GM21367 (cell line): ENCODE data around the gene DDX39B.
"Not testable (repeated sequence)": the region's sequence is repeated elsewhere in the genome, so short reads cannot be mapped to it uniquely, and the experiment has no call there.

Experiments used
- ATAC-seq: cut with Tn5 transposase; IDR thresholded peaks from one replicate; pipeline ENCODE4 v1.9.1; 2021; ENCODE audit not compliant: unreplicated experiment

The DDX39B gene

DNA sequence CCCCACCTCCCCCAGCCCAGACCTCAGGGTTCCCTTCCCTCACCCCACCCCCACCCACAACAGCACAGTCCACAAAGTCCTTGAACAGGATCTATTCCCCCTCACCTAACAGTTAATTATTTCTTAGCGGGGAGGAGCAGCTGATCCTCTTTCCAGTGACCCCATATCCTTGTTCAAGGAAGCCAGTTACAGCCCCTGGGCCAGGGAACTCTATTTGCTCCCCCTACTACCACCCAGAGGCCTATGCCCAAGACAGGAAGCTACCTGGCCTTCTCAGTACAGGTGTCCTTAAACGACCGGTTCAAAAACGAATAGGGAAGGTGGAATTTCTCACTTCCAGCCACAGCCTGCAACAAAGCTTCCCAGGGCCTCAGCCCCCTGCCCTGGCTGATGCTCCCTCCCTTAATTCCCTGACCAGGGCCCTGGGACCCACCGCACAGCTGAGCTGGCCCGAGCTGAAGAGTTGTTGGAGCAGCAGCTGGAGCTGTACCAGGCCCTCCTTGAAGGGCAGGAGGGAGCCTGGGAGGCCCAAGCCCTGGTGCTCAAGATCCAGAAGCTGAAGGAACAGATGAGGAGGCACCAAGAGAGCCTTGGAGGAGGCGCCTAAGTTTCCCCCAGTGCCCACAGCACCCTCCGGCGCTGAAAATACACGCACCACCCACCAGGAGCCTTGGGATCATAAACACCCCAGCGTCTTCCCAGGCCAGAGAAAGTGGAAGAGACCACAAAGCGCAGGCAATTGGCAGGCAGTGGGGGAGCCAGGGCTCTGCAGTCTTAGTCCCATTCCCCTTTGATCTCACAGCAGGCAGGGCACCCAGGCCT, 12.3 kb downstream of the DDX39B start:
- ATAC-seq = no peak

- ATAC-seq = no peak
These were observed 12.9 kb downstream of the DDX39B start, which contains the start of gene MCCD1 for GRCh38 chr6:31528821-31529328. Gene MCCD1 (plus strand): TSS chr6:31528962. CDS start chr6:31529015, 53 bp downstream.

DNA sequence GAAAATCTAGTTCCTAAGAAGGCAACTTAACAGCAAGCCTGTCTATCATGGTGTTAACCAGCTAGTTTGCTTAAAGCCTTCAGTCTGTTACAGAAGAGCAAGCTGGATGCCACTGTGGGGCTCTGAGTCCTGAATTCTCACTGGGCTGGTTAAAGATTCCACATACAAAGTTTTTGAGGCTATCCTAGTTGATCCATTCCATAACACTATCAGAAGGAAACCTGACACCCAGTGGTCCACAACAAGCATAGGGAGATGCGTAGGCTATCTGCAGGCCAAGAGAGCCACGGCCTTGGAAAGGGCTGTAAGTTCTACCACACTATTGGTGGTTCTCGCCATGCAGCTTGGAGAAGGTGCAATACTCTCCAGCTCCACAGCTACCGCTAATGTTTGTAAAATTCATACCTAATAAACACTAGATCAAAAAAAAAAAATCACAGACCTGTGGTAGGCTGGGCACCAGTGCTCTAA, 13.5 kb downstream of the DDX39B start:
- ATAC-seq = no peak

DNA sequence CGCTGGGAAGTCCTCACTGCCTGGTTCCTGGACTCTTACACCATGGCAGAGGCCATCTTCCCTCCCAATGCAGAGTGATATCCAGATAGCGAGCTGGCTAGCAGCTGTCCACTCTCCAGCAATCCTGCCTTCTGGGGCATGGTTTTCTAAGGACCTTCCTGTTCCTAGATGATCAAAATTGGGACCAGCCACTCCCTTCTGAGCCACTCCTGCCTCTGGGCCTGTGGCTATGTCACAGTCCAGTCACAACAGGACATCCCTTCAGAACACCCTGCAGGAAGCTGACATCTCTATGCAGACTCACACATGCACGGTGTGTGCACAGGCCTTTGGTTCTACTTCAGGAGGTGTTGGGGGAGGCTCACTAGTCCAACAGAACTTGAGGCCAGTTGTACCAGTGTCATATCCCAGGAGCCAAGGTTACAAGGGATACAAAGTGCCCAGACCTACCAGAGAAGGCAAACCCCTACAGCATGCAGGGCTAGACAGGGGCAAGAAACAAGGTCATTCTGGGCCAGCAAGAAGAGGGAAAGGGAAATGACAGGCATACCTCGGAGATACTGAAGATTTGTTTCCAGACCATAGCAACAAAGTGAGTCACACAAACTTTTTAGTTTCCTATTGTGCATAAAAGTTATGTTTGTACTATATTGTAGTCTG, 15.7 kb downstream of the DDX39B start:
- ATAC-seq = no peak

GRCh38 chr6:31525553-31525931, 16.3 kb downstream of the DDX39B start:
- ATAC-seq = no peak

DNA sequence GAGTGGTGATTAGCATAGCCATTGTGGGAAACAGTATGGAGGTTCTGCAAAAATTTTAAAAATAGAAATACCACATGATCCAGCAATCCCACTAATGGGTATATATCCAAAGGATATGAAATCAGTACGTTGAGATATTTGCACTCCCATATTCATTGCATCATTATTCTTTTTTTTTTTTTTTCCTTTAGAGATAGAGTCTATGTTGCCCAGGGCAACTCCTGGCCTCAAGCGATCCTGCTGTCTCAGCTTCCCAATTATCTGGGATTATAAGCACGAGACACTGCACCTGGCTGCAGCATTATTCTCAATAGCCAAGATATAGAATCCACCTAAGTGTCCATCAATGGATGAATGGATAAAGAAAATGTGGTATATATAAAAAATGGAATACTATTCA, 20.0 kb downstream of the DDX39B start:
- ATAC-seq = no peak

DNA sequence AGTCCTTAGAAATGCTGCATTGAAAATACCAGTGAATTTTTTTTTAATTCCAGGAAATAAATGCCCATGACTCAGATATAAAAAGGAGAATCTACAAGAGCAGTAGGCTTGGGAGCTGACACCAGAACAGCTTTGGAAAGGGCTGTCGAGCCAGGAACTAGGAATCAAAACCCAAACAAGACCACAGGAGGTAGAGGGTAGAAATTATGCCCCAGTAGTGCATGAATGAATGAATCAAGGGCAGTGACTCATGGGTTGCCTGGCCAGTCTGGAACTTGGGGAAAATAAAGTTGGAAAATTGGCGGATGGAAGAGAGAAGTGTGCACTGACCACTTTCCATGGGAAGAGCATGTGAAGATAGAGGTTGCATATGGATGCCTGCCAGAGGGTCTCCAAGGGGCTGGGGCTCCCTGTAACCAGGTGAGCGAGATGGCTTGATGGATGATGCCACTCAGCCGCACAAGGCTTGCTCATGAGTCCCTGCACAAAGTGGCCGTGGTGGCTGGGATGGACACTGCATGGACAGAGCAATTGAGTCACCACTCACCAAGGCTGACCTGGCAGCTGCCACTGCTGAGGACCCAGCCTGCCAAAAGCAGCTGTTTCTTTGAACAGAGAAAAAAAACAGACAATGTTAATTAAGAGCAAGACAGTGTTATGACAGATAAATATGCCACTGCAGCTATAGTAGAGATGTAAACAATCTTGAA, 28.2 kb downstream of the DDX39B start:
- no peak for ATAC-seq

- ATAC-seq = no peak
These were observed 31.8 kb downstream of the DDX39B start for GRCh38 chr6:31510007-31510406.

DNA sequence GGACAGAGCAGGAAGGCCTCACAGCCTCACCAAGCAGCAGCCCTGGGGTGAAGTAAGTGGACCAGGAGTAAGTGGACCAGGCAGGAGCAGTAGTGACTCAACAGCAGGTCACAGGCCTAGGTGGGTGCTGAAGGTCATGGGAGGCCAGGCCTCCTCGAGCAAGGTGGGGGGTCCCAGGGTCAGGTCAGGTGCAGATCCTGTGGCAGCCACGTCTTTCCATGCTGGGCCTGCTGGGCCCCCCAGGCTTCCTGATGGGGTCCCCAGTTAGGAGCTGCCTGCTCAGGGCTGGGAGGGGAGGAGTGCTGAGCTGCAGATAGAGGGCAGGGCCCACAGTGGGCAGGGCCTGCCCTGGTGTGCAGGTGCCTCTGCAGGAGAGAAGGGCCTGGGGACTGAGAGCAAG, 32.8 kb downstream of the DDX39B start:
- not testable (repeated sequence) for ATAC-seq

DNA sequence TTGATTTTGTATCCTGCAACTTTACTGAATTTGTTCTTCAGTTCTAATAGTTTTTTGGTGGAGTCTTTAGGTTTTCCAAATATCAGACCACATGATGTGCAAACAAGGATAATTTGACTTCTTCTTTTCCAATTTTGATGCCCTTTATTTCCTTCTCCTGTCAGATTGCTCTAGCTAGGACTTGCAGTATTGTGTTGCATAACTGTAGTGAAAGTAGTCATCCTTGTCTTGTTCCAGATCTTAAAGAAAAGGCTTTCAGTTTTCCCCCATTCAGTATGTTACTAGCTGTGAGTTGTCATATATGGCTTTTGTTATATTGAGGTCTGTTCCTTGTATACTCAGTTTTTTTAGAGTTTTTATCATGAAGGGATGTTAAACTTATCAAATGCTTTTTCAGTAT, 39.2 kb downstream of the DDX39B start:
- no peak for ATAC-seq

DNA sequence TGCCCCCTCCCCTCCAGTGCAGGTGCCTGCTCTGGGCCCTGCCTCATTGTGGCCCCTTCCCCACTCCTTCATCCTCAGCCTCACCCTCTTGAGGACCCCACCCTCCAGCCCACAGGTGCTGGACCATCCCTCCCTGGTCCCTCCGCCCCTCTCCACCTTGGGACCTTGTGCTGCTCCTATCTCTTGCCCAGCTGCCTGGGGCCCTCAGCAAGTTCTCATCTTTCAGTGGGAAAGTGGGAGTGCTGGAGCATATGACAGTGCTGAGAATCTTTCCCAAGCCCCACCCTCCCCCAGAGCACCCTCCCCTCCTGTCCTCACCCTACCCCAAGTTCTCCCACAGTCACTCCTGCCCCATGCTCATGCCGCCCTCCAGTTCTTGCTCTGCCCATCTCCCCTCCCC, 42.2 kb downstream of the DDX39B start:
- ATAC-seq = not testable (repeated sequence)

- no peak for ATAC-seq
These were observed 43.1 kb downstream of the DDX39B start for GRCh38 chr6:31498748-31499147.

DNA sequence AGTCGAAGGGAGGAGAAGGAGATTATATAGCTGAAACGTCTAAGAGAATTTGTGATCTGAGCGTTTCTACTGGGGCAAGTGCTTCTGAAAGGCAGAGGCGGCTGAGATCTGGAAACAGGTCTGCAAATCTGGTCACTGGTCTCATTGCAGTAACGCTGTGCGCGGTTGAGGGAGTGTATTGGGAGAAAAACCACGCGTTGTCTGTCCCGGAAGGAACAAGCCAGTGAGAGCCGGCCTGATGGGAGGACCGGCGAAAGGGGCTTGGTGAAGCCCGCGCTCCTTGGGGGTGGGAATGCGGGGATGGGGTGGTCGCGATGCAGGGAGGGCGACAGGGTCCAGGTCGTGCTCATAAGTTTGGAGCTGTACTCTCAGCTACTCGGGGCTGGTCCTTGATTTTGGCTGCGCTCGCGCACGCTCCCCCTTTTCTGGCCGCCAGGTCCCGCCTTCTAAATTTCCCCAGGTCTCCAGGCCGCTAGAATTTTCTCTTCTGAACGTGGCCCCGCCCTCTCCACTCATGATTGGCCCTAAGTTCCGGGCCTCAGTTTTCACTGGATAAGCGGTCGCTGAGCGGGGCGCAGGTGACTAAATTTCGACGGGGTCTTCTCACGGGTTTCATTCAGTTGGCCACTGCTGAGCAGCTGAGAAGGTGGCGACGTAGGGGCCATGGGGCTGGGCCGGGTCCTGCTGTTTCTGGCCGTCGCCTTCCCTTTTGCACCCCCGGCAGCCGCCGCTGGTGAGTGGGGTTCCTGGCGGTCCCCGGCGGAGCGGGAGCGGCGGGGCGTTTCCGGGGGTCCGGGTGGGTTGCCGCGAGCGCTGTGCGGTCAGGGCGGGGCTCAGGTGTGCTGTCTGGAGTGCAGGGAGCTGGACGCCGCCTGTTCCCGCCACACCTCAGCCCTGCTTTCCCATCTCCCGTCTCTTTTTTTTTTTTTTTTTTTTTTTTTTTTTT, 44.0 kb downstream of the DDX39B start, which contains the start of gene MICB:
Gene MICB, plus strand, starts transcription at position 615 of the 946 bp plus-strand sequence. Its CDS starts 49 bp downstream, at position 664.
- peak; percentile 28 for ATAC-seq

DNA sequence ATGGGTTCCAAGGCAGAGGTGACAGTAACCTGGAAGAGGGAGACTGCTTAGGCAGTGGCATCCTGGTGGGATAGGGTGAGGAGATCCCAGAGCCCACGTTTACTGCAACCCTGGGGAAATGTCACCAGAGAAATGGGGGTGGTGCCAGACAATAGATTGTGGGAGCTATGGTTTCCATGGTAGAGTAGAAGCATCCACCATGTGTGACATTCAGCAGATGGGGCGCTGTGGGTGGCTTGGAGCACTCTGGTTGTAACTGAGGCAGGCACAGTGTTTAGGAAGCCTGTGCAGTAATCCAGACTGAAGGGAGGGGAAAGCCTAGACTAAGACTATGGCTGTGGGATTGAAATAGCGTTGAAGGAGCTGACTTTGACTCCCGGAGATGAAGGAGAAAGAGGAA, 45.0 kb downstream of the DDX39B start:
- ATAC-seq = not testable (repeated sequence)

DNA sequence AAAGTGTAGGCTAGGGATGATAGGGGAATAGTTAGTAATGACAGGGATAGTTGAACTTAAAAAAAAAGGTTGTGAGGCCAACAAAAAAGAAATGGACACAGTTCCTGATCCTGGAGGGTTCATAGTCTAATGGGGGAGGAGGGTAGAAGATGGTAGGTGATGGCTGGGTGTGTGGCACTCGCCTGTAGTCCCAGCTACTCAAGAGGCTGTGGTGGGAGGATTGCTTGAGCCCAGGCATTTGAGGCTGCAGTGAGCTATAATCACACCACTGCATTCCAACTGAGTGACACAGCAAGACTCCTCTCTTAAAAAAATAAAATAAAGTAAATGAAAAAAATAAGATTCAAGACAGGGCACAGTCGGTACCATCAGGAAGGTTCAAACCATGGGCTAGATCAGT, 46.2 kb downstream of the DDX39B start:
- ATAC-seq = no peak

GRCh38 chr6:31493875-31494694, 47.7 kb downstream of the DDX39B start:
- ATAC-seq = peak; percentile 42

DNA sequence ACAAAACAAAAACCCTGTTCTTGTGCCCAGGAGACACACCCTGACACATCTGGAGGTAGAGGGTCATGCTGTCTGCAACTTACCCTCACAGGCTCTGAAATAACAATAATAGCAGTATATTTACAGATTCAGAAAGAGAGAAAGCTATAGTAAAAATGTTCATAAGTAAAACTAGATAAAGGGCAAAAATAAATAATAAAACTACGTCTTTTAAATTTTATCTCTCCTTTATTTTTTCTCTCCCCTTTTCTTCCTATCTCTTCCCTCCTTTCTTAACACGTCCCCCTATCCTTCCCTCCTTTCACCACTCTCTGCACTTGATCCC, 48.3 kb downstream of the DDX39B start:
- ATAC-seq = not testable (repeated sequence)

- ATAC-seq = no peak
These were observed 51.5 kb downstream of the DDX39B start for GRCh38 chr6:31490115-31490873.

GRCh38 chr6:31489086-31489485, 52.7 kb downstream of the DDX39B start:
- no peak for ATAC-seq
